Colonic mucosa (tissue), 4 donors: ENCODE measurements around the gene CGB3. TPM values are rescaled to one million over a fixed set of nuclear protein-coding genes. Genes with fewer than 3 reads are reported as not detected.

Source experiments
- DNase-seq: peaks from one replicate; pipeline ENCODE4 v3.0.0-alpha.2; 2020
- H3K27ac ChIP-seq: fragments of 200-600 bp; one replicate; pipeline ENCODE4 v1.8.0; 2021
- H3K27me3 ChIP-seq: fragments of 200-600 bp; one replicate; pipeline ENCODE4 v1.8.0; 2021
- H3K36me3 ChIP-seq: fragments of 200-600 bp; one replicate; pipeline ENCODE4 v1.8.0; 2021
- H3K4me1 ChIP-seq: fragments of 200-600 bp; one replicate; pipeline ENCODE4 v1.8.0; 2021; ENCODE audit warnings: mild to moderate bottlenecking
- H3K4me3 ChIP-seq: fragments of 200-600 bp; one replicate; pipeline ENCODE4 v1.8.0; 2021
- H3K9ac ChIP-seq, 2 donors: one replicate each; pipeline ENCODE4 v1.7.0; 2013; ENCODE audit warnings: control low read depth in 2 of 2, low read depth in 2 of 2, low read length in 2 of 2
- H3K9me3 ChIP-seq: fragments of 200-600 bp; one replicate; pipeline ENCODE4 v1.8.0; 2021
- intact Hi-C: fragments of 100-400 bp; cut with DNase I; formaldehyde crosslinking; loops from one replicate; pipeline ENCODE4 v1.14.1; 2022
- total RNA-seq, 2 donors: library from RNA; stranded (reverse); fragmentation: NEBNext Ultra II Directional in 1 of 2; extraction: Animal tissue kit (Norgen Biotek cat#: 25700) in 1 of 2; gene quantifications; one replicate each; pipeline ENCODE4 v1.2.1, GENCODE V29; 2021
- TF ChIP-seq, protein P1 (sequence below): fragments of 200-600 bp; IDR thresholded peaks from one replicate; pipeline ENCODE4 v1.8.0; 2022; ENCODE audit warnings: antibody characterized with exemption, mild to moderate bottlenecking
- donor health status: healthy.
- donor health status: DM: no; HTN: no; CAD: no.
- donor health status: DM: no; HTN: no; CAD: no.

The CGB3 gene
- total RNA-seq, 2 donors from 2014 or later: not detected

GRCh38 chr19:48992581-48993174, 31.5 kb downstream of the CGB3 start:
- Histone ChIP-seq H3K4me1 (peaks cover 9% of the 10 kb centered on the region), H3K9ac (peak overlapping the region; percentile 88 to 99), H3K36me3 (no peaks in the 10 kb centered on the region), H3K27ac (peak overlapping the region; percentile 86), H3K4me3 (peak overlapping the region; percentile 76), H3K9me3 (no peaks in the 10 kb centered on the region), H3K27me3 (no peaks in the 10 kb centered on the region)
- TF ChIP-seq, protein P1, sequence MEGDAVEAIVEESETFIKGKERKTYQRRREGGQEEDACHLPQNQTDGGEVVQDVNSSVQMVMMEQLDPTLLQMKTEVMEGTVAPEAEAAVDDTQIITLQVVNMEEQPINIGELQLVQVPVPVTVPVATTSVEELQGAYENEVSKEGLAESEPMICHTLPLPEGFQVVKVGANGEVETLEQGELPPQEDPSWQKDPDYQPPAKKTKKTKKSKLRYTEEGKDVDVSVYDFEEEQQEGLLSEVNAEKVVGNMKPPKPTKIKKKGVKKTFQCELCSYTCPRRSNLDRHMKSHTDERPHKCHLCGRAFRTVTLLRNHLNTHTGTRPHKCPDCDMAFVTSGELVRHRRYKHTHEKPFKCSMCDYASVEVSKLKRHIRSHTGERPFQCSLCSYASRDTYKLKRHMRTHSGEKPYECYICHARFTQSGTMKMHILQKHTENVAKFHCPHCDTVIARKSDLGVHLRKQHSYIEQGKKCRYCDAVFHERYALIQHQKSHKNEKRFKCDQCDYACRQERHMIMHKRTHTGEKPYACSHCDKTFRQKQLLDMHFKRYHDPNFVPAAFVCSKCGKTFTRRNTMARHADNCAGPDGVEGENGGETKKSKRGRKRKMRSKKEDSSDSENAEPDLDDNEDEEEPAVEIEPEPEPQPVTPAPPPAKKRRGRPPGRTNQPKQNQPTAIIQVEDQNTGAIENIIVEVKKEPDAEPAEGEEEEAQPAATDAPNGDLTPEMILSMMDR: no peak
- intact Hi-C loops: no loop called here
- DNase-seq: peak; percentile 47

- intact Hi-C loops: no loop called here
- DNase-seq: peak; percentile 78
- H3K9me3 ChIP-seq: no peaks in the 10 kb centered on the region
- peak overlapping the region; percentile 88 to 99 for H3K9ac ChIP-seq
- H3K36me3 ChIP-seq: no peaks in the 10 kb centered on the region
- H3K27me3 ChIP-seq: no peaks in the 10 kb centered on the region
- peaks cover 9% of the 10 kb centered on the region for H3K4me1 ChIP-seq
- TF ChIP-seq, protein P1: no peak
- H3K27ac ChIP-seq: peak overlapping the region; percentile 86
- H3K4me3 ChIP-seq: peak overlapping the region; percentile 76
Observed at GRCh38 chr19:48991873-48992580, 32.1 kb downstream of the CGB3 start.

DNA sequence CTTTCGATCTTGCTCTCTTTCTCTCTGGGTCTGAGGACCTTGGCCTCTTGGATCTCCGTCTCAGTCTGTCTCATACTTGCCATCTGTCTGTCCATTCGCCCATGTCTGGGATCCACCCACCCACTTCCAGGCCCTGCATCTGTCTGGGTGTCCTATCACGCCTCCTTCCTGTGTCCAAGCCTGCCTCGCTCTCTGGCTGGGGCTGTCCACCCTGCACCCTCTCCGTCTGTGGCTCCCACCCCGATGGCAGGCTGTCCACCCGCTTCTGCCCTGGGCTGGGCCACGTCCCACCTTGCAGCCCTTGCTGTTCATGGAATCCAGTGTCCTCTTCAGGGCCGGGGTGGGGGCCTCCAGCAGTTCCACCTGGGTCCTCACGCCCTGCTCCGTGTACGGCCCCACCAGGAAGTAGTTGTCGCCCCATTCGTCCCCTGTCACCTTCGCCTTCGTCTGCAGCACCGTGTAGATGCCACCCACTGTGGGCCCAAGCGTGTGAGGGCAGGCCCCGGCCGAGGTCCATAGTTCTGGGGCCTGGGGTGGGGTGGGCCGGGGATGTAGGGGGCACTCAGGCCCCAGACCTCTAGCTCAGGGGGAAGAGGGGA, 33.0 kb downstream of the CGB3 start:
- Histone ChIP-seq H3K36me3 (no peaks in the 10 kb centered on the region), H3K27me3 (no peaks in the 10 kb centered on the region), H3K9ac (no peak overlapping the region), H3K4me3 (no peak overlapping the region), H3K4me1 (peaks cover 9% of the 10 kb centered on the region), H3K9me3 (no peaks in the 10 kb centered on the region), H3K27ac (no peak overlapping the region)
- TF ChIP-seq, protein P1: no peak
- no peak for DNase-seq
- intact Hi-C loops: no loop called here

GRCh38 chr19:48990400-48990799, 33.7 kb downstream of the CGB3 start:
- Histone ChIP-seq H3K36me3 (no peaks in the 10 kb centered on the region), H3K4me1 (peaks cover 9% of the 10 kb centered on the region), H3K4me3 (no peak overlapping the region), H3K27ac (no peak overlapping the region), H3K9ac (no peak overlapping the region), H3K9me3 (no peaks in the 10 kb centered on the region), H3K27me3 (no peaks in the 10 kb centered on the region)
- DNase-seq: no peak
- intact Hi-C loops: no loop called here
- TF ChIP-seq, protein P1: no peak

- intact Hi-C loops: no loop called here
- TF ChIP-seq, protein P1: no peak
- H3K9me3 ChIP-seq: no peaks in the 10 kb centered on the region
- H3K27me3 ChIP-seq: no peaks in the 10 kb centered on the region
- H3K4me3 ChIP-seq: no peak overlapping the region
- peaks cover 9% of the 10 kb centered on the region for H3K4me1 ChIP-seq
- H3K9ac ChIP-seq: no peak overlapping the region
- no peaks in the 10 kb centered on the region for H3K36me3 ChIP-seq
- no peak overlapping the region for H3K27ac ChIP-seq
- no peak for DNase-seq
Observed at GRCh38 chr19:48989701-48990291, 34.3 kb downstream of the CGB3 start.
